GM18870 (cell line): ENCODE data around the gene GCSAML.
"Not testable (repeated sequence)": the region's sequence is repeated elsewhere in the genome, so short reads cannot be mapped to it uniquely, and the experiment has no call there.

ENCODE experiments used
- ATAC-seq: cut with Tn5 transposase; IDR thresholded peaks from one replicate; pipeline ENCODE4 v1.9.1; 2021; ENCODE audit warnings: moderate library complexity; ENCODE audit not compliant: unreplicated experiment

The GCSAML gene

DNA sequence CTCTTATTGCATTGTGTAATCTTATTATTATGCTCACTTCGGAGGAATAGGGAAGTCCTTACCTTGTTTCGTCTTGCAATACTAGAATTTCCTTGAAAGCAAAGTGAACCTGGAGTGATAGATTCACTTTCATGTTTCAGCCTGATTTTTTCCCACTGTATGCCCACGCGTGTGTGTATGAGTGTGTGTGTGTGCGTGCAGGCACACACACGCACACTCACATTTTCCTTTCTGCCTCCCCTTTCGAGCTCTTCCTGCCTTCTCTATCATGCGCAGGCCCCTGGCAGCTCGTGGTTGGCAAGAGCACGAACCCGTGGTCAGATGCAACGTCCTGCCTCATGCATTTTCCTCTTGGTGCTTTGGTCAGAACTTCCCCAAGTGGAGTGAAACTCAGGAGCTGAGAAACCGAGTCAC lies at the start of gene GCSAML:
GCSAML (plus strand) TSS at position 366 of the 414 bp plus-strand sequence. CDS start 58 bp downstream, outside the sequence.
- no peak for ATAC-seq

GRCh38 chr1:247500865-247501264 lies 48.1 kb upstream of the GCSAML start:
- no peak for ATAC-seq

GRCh38 chr1:247506831-247507230 lies 42.1 kb upstream of the GCSAML start:
- no peak for ATAC-seq

DNA sequence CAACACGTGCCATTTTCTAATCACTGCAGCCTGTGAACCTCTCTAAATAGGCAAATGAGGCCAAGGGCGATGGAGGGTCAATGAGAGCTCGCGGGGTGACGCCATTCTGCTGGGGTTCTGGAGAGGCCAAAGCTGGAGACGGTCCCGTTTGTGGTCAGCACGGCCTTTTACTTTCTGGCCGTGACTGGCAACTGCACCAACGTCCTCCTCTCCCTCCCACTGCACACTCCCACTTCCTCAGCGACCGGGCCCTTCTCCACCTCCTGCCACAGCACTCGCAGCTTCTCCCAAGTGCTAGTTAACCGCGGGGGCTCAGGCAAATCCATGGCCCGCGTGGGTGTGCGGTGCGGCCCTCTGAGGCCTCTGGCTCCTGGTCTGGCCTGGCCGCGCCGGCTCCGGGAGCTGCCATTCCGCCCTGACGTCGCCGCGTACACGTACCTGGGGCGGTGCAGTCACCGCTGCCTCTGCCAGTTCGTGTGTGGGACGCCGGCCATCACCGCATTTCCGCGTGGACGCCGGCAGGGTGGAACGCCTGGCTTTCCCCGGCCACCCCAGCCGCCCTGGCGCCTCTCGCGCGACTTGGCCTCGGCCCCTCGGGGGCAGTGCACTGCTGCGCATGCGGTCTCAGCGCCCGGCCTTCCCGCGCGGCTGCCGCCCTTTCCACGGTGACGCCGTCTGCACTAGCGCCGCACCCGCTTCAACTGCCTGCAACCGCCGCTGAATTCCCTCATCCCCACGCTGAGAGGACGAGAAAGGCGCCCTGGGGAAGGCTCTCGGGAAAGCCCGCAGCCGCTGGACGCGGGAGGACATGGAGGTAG lies 30.9 kb upstream of the GCSAML start:
- ATAC-seq, result no peak

- ATAC-seq, result no peak
These were observed 30.4 kb upstream of the GCSAML start for GRCh38 chr1:247518613-247518891.

DNA sequence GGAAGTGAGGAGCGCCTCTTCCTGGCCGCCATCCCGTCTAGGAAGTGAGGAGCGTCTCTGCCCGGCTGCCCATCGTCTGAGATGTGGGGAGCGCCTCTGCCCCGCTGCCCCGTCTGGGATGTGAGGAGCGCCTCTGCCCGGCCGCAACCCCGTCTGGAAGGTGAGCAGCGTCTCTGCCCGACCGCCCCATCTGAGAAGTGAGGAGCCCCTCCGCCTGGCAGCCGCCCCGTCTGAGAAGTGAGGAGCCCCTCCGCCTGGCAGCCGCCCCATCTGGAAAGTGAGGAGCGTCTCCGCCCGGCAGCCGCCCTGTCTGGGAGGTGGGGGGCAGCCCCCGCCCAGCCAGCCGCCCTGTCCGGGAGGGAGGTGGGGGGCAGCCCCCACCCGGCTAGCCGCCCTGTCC lies 27.0 kb upstream of the GCSAML start:
- not testable (repeated sequence) for ATAC-seq

DNA sequence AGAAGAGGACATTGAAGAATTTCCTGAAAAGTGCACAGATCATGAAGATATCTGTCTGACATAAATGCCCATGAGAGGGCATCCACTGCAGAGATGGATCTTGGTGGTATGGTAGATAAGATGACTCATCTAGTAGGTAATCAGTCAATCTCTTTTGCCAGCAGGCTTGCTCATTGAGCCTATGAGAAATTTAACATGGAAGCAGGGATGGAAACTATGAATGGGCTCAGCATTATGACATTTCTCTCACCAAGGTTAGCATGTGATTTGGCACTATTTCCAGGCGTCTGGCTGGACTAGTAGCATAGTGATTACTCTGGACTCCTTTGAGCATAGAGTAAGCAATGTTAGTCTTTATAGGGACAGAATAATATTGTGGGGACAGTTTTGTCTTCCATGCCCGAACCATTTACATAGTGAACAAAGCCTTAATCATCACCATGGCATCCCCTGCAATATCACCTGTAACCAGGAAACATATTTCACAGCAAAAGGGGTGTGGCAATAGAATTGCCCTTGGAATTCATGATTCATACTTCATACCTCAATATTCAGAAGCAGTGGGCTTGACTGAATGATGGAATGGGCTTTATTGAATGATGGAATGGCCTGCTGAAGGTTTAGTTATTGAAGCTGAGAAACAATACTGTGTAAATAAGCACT lies 20.0 kb upstream of the GCSAML start:
- no peak for ATAC-seq

- ATAC-seq, result no peak
These were observed 19.1 kb upstream of the GCSAML start for GRCh38 chr1:247529771-247530355.

DNA sequence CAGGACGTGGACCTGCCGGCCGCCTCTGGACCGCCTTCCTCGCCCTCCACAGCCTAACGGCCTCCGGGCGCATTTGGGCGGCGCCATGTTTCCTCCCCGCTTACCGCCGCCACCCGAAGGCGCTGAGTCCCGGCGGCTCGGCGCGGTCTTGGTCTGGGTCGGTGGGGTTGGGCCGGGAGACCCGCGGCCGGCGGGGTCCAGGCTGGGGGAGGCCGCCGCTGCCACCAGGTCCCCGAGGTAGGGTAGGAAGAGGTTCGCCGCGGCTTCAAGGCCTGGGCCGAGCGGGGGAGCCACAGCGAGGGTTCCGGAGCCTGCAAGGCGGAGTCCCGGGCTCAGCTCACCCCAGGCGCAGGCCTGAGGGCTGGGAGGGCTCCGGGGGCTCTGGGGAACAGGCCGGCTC lies 18.1 kb upstream of the GCSAML start:
- ATAC-seq, result no peak

DNA sequence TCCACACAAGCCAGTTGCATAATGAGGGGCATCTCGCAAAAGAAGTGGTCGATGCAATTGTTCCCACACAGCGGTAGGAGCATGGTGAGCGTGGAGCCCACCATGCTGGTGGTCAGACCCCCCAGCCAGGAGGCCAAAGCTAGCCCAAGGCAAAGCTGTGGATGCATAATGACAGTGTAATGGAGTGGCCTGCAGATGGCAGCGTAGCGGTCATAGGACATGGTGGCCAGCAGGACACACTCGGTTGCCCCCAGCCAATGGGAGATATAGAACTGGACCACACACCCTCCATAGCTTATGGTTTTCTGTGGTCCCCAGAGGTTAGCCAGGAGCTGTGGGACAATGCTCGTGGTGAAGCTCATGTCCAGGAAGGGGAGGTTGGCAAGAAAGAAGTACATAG lies 17.0 kb upstream of the GCSAML start:
- no peak for ATAC-seq

DNA sequence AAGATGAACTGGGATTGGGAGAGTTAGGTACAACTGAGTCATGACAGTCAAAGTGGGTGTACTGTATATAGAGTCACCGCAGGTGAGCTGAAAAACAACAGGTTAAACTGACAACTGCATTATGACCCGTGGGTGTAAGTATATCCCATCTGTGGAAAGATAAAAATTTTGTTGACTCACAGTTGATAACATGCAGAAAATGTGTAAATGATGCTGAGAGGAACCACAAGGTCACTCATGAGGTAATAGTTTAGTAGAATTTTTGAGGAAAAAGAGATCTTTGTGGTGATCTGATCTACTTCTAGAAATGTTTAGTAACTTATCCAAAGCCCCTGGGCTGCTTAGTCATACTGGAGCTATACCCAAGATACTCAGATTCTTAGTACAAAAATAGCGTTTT lies 13.5 kb upstream of the GCSAML start:
- no peak for ATAC-seq

DNA sequence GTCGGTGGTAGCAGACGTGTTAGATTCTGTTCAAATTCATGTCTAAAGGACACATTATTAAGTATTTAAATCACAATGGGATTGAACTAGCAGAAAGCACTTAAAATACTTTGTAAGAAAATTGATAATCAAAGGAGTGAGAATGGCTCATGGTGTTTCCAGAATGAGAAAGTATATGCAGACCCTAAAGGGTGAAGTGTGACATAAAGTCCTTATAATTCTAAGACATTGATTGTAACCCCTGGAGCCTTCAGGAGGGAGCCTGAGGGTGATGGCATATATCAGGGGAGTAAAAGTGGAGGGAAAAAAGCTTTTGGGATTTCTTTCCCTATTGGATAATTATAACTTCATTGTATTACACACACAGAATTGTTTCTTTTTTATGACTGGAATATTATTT lies 12.6 kb upstream of the GCSAML start, which contains the start of gene OR2C3:
OR2C3 (minus strand) TSS at position 101 of the 400 bp plus-strand sequence. CDS start 3,929 bp downstream, outside the sequence.
- no peak for ATAC-seq

- ATAC-seq, result no peak
These were observed 10.4 kb upstream of the GCSAML start for GRCh38 chr1:247538561-247538960.

- no peak for ATAC-seq
These were observed 9.7 kb upstream of the GCSAML start for GRCh38 chr1:247539215-247539614.

- no peak for ATAC-seq
These were observed 8.4 kb upstream of the GCSAML start for GRCh38 chr1:247540581-247540980.

DNA sequence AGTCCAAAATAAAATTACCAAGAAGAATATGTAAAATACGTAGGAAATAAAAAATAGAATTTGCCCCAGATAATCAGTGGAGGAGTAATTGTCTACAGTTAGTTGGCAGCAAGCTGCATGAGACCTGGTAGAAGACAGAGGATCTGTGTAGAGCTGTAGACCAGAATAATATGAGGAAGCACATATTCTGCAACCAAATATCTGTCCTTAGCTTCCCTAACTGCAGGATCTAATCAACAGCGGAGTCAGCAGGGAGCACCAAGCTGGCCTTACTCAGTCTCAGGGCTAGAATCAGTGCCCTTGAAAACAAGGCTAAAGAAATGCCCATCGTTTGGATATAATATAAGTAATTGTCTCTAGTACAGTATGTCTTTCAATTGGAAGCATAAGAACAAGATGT lies 6.1 kb upstream of the GCSAML start:
- ATAC-seq, result no peak

- no peak for ATAC-seq
These were observed 842 bp upstream of the GCSAML start for GRCh38 chr1:247548092-247548491.

DNA sequence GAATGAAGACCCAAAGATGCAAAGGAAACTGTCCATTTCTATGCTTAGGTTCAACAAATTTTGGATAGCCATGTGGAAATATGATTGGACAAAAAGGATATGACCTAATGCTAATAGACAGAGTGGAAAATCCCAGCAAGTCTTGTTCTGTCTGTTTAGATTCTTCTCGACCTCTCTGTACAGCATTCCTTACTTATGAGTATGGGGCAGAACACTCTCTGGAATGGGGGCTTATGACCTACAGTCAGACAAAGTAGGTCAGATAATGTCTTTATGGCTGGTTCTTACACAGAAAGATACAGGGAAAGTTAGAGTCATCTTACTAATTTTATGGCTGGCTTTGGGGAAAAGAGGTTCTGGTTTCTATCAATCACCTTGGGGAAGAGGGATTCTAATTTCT lies 2.8 kb downstream of the GCSAML start:
- no peak for ATAC-seq

- ATAC-seq, result no peak
These were observed 3.3 kb downstream of the GCSAML start for GRCh38 chr1:247552231-247552630.

GRCh38 chr1:247557926-247558674 lies 9.2 kb downstream of the GCSAML start:
- no peak for ATAC-seq

- ATAC-seq, result no peak
These were observed 12.8 kb downstream of the GCSAML start for GRCh38 chr1:247561711-247562110.
